ENCODE measurements around the gene RGS6.

Gene RGS6

DNA sequence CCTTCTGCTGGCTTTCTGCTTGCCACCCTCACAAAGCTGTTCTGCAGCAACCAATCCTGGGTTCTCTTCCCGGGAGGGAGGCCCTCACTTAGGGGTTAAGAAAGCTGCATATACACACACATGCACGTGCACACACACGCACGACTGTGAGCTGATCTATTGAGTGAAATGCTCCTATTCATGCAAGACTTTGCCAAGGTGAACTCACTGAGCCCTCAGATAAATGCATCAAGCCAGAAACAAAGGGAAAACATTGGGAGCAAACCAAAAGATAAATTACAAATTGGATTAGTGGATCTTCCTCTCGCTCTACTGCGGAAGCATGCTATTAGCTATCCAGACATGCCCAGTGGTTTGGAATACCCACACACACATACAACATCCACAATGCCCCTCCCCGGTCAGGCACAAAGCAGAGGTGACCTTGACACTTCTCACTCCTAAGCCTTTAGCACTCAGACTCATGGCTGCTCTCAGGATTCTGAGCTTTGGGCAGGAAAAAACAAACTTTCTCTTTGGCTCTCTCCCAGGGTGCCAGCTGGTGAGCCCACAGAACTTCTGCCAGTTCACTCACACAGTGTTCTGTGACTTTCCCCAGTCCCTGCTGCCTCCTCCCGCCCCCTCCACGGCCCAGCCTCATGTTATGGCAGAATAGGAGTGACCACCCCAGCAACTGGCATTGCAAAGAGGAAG is 641.6 kb downstream of the RGS6 start:
- Histone ChIP-seq H2BK12ac (ENCODE audit: low read length) (no peak overlapping the region), H3K4ac (ENCODE audit: low read depth, low read length) (no peak overlapping the region), H3K23ac (ENCODE audit: low read length) (no peak overlapping the region), H2AFZ (ENCODE audit: insufficient read depth, low read length, poor library complexity) (no peak overlapping the region), H3K4me1 (ENCODE audit: control insufficient read depth in 1 of 2, insufficient read depth in 2 of 2, low read length in 2 of 2) (peaks cover 0 to 3% of the 10 kb centered on the region in 2 experiments), H2AK5ac (ENCODE audit: low read length) (no peak overlapping the region), H3K9ac (ENCODE audit: low read length) (no peak overlapping the region), H3K18ac (ENCODE audit: low read length) (no peak overlapping the region), H4K12ac (ENCODE audit: low read depth, low read length) (no peak overlapping the region), H3K4me2 (ENCODE audit: low read length) (no peak overlapping the region), H2BK120ac (ENCODE audit: insufficient read depth, low read length, poor library complexity) (no peak overlapping the region), H3K9me3 (ENCODE audit: insufficient read depth, low read depth, low read length) (no peaks in the 10 kb centered on the region), H3K79me2 (ENCODE audit: control insufficient read depth, insufficient read depth, low read length, poor library complexity) (no peaks in the 10 kb centered on the region), H2BK5ac (ENCODE audit: low read depth, low read length, poor library complexity) (no peak overlapping the region), H3K79me1 (ENCODE audit: low read length) (no peaks in the 10 kb centered on the region), H3K4me3 (ENCODE audit: low read depth, low read length) (no peak overlapping the region), H3K27ac (ENCODE audit: low read depth, low read length) (no peak overlapping the region), H4K91ac (ENCODE audit: low read depth, low read length) (no peak overlapping the region), H3K14ac (ENCODE audit: low read length) (no peak overlapping the region), H3K36me3 (ENCODE audit: control insufficient read depth in 1 of 2, insufficient read depth in 2 of 2, low read length in 2 of 2) (no peaks in the 10 kb centered on the region), H3K27me3 (ENCODE audit: insufficient read depth, low read length) (no peaks in the 10 kb centered on the region), H4K8ac (ENCODE audit: low read depth, low read length) (no peak overlapping the region)
- DNase-seq, result no peak
- no CpG with 5 or more reads among the region's 9 CpGs for WGBS (ENCODE audit: extremely low coverage, insufficient coverage, insufficient read length)

DNA sequence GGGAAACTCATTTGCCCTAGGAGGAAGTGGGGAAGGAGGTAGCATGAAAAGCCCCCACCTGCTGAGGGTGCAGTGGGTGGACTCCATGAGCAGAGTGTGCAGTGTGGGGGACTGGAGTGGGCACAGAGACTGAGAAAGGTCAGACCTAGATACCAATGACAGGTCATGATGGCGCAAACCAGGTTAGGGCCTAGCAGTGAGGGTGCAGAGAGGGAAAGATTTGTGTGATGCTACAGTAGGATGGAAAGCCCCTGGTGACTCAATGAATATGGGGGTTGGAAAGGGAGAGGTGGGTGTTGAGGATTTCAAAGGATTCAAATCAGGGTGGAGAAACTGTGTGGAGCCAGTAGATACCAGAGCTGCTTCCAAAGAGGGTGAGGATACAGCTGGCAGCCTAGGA is 642.5 kb downstream of the RGS6 start:
- no peak for DNase-seq
- H3K9me3 ChIP-seq (ENCODE audit: insufficient read depth, low read depth, low read length), result no peaks in the 10 kb centered on the region
- no peak overlapping the region for H4K91ac ChIP-seq (ENCODE audit: low read depth, low read length)
- no peak overlapping the region for H2AFZ ChIP-seq (ENCODE audit: insufficient read depth, low read length, poor library complexity)
- H2BK5ac ChIP-seq (ENCODE audit: low read depth, low read length, poor library complexity), result no peak overlapping the region
- H2BK120ac ChIP-seq (ENCODE audit: insufficient read depth, low read length, poor library complexity), result no peak overlapping the region
- H3K4me2 ChIP-seq (ENCODE audit: low read length), result no peak overlapping the region
- H3K9ac ChIP-seq (ENCODE audit: low read length), result peak overlapping the region; percentile 43
- H4K8ac ChIP-seq (ENCODE audit: low read depth, low read length), result no peak overlapping the region
- H3K4me3 ChIP-seq (ENCODE audit: low read depth, low read length), result no peak overlapping the region
- no CpG with 5 or more reads among the region's 1 CpG for WGBS (ENCODE audit: extremely low coverage, insufficient coverage, insufficient read length)
- peaks cover 0 to 3% of the 10 kb centered on the region in 2 experiments for H3K4me1 ChIP-seq (ENCODE audit: control insufficient read depth in 1 of 2, insufficient read depth in 2 of 2, low read length in 2 of 2)
- H3K36me3 ChIP-seq (ENCODE audit: control insufficient read depth in 1 of 2, insufficient read depth in 2 of 2, low read length in 2 of 2), result no peaks in the 10 kb centered on the region
- no peak overlapping the region for H4K12ac ChIP-seq (ENCODE audit: low read depth, low read length)
- no peak overlapping the region for H3K27ac ChIP-seq (ENCODE audit: low read depth, low read length)
- no peaks in the 10 kb centered on the region for H3K79me2 ChIP-seq (ENCODE audit: control insufficient read depth, insufficient read depth, low read length, poor library complexity)
- H3K14ac ChIP-seq (ENCODE audit: low read length), result no peak overlapping the region
- no peaks in the 10 kb centered on the region for H3K79me1 ChIP-seq (ENCODE audit: low read length)
- H2BK12ac ChIP-seq (ENCODE audit: low read length), result no peak overlapping the region
- no peak overlapping the region for H3K23ac ChIP-seq (ENCODE audit: low read length)
- H3K4ac ChIP-seq (ENCODE audit: low read depth, low read length), result no peak overlapping the region
- no peaks in the 10 kb centered on the region for H3K27me3 ChIP-seq (ENCODE audit: insufficient read depth, low read length)
- no peak overlapping the region for H3K18ac ChIP-seq (ENCODE audit: low read length)
- no peak overlapping the region for H2AK5ac ChIP-seq (ENCODE audit: low read length)

DNA sequence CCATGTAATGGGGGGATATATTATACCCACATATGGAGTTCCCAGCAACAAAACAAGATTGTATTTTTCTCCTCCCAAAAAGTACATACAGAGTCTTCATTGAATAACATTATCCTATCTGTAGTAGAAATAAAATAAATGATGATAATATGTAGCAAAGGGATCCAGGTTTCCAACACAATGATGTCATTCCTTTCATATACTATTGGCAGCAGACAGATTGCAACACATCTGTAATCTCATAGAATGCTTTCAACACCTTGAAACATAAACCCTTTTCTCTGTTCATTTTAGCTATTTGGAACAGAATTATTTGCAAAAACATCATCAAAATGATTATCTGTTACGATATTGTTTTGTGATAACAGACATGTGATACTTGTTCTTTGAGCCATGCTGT is 644.0 kb downstream of the RGS6 start:
- H3K9me3 ChIP-seq (ENCODE audit: insufficient read depth, low read depth, low read length), result no peaks in the 10 kb centered on the region
- H4K12ac ChIP-seq (ENCODE audit: low read depth, low read length), result no peak overlapping the region
- no peak overlapping the region for H4K91ac ChIP-seq (ENCODE audit: low read depth, low read length)
- H3K9ac ChIP-seq (ENCODE audit: low read length), result no peak overlapping the region
- H3K27ac ChIP-seq (ENCODE audit: low read depth, low read length), result no peak overlapping the region
- no peaks in the 10 kb centered on the region for H3K27me3 ChIP-seq (ENCODE audit: insufficient read depth, low read length)
- no peak overlapping the region for H3K18ac ChIP-seq (ENCODE audit: low read length)
- peak in 1 of 2 donors; percentile 20 for DNase-seq
- no peak overlapping the region for H2AFZ ChIP-seq (ENCODE audit: insufficient read depth, low read length, poor library complexity)
- no peak overlapping the region for H3K14ac ChIP-seq (ENCODE audit: low read length)
- H3K79me2 ChIP-seq (ENCODE audit: control insufficient read depth, insufficient read depth, low read length, poor library complexity), result no peaks in the 10 kb centered on the region
- no peak overlapping the region for H2BK120ac ChIP-seq (ENCODE audit: insufficient read depth, low read length, poor library complexity)
- no peak overlapping the region for H3K4me2 ChIP-seq (ENCODE audit: low read length)
- no peak overlapping the region for H2BK12ac ChIP-seq (ENCODE audit: low read length)
- no CpG with 5 or more reads among the region's 1 CpG for WGBS (ENCODE audit: extremely low coverage, insufficient coverage, insufficient read length)
- H3K36me3 ChIP-seq (ENCODE audit: control insufficient read depth in 1 of 2, insufficient read depth in 2 of 2, low read length in 2 of 2), result no peaks in the 10 kb centered on the region
- H3K4me3 ChIP-seq (ENCODE audit: low read depth, low read length), result no peak overlapping the region
- H3K79me1 ChIP-seq (ENCODE audit: low read length), result no peaks in the 10 kb centered on the region
- H2AK5ac ChIP-seq (ENCODE audit: low read length), result no peak overlapping the region
- H3K23ac ChIP-seq (ENCODE audit: low read length), result no peak overlapping the region
- H2BK5ac ChIP-seq (ENCODE audit: low read depth, low read length, poor library complexity), result no peak overlapping the region
- no peak overlapping the region for H4K8ac ChIP-seq (ENCODE audit: low read depth, low read length)
- no peak overlapping the region for H3K4ac ChIP-seq (ENCODE audit: low read depth, low read length)
- peaks cover 0 to 3% of the 10 kb centered on the region in 2 experiments for H3K4me1 ChIP-seq (ENCODE audit: control insufficient read depth in 1 of 2, insufficient read depth in 2 of 2, low read length in 2 of 2)

DNA sequence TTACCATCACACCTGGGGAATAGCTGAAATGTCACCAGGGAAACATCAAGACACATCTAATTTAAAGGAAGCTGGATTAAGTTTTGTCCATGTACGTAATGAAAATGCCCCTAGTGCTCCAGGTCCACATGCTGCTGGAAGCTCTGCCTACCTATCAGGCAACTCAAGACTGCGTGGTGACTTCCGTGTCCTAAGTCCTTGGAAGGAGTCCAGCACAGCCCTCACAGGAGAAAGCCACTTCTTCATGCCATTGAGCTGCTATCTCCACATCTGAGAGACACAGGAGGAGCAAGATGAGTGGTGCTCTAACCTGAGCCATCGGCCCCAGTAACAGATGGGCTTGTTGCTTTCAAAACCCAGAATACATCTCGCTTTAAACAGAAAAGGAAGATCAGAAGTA is 645.3 kb downstream of the RGS6 start:
- H3K79me2 ChIP-seq (ENCODE audit: control insufficient read depth, insufficient read depth, low read length, poor library complexity), result no peaks in the 10 kb centered on the region
- no peaks in the 10 kb centered on the region for H3K27me3 ChIP-seq (ENCODE audit: insufficient read depth, low read length)
- H3K36me3 ChIP-seq (ENCODE audit: control insufficient read depth in 1 of 2, insufficient read depth in 2 of 2, low read length in 2 of 2), result no peaks in the 10 kb centered on the region
- H3K23ac ChIP-seq (ENCODE audit: low read length), result no peak overlapping the region
- no peak overlapping the region for H3K4me2 ChIP-seq (ENCODE audit: low read length)
- no CpG with 5 or more reads among the region's 5 CpGs for WGBS (ENCODE audit: extremely low coverage, insufficient coverage, insufficient read length)
- no peak overlapping the region for H3K14ac ChIP-seq (ENCODE audit: low read length)
- H3K79me1 ChIP-seq (ENCODE audit: low read length), result no peaks in the 10 kb centered on the region
- no peak overlapping the region for H2BK120ac ChIP-seq (ENCODE audit: insufficient read depth, low read length, poor library complexity)
- H2AK5ac ChIP-seq (ENCODE audit: low read length), result no peak overlapping the region
- no peak overlapping the region for H3K27ac ChIP-seq (ENCODE audit: low read depth, low read length)
- H2BK12ac ChIP-seq (ENCODE audit: low read length), result no peak overlapping the region
- no peak overlapping the region for H3K4me3 ChIP-seq (ENCODE audit: low read depth, low read length)
- DNase-seq, result no peak
- no peak overlapping the region for H4K12ac ChIP-seq (ENCODE audit: low read depth, low read length)
- peaks cover 0 to 3% of the 10 kb centered on the region in 2 experiments for H3K4me1 ChIP-seq (ENCODE audit: control insufficient read depth in 1 of 2, insufficient read depth in 2 of 2, low read length in 2 of 2)
- no peak overlapping the region for H4K91ac ChIP-seq (ENCODE audit: low read depth, low read length)
- no peak overlapping the region for H2AFZ ChIP-seq (ENCODE audit: insufficient read depth, low read length, poor library complexity)
- H2BK5ac ChIP-seq (ENCODE audit: low read depth, low read length, poor library complexity), result no peak overlapping the region
- H3K9ac ChIP-seq (ENCODE audit: low read length), result no peak overlapping the region
- H3K9me3 ChIP-seq (ENCODE audit: insufficient read depth, low read depth, low read length), result no peaks in the 10 kb centered on the region
- no peak overlapping the region for H4K8ac ChIP-seq (ENCODE audit: low read depth, low read length)
- H3K18ac ChIP-seq (ENCODE audit: low read length), result no peak overlapping the region
- no peak overlapping the region for H3K4ac ChIP-seq (ENCODE audit: low read depth, low read length)
